ENCODE results near the gene PLEKHN1.
A peak's percentile ranks its signal among the peaks of the same experiment; 100 is the strongest.
"Not testable (repeated sequence)": the region's sequence is repeated elsewhere in the genome, so short reads cannot be mapped to it uniquely, and the experiment has no call there.

Gene PLEKHN1

GRCh38 chr1:1004780-1005697 lies 38.8 kb downstream of the PLEKHN1 start:
- H3K9me3 ChIP-seq (ENCODE audit: control insufficient read depth, low read length), result no peaks in the 10 kb centered on the region
- no peak for TF ChIP-seq CTCF (IDR thresholded peaks at IDR 0.05)
- peak overlapping the region; percentile 60 for H2AFZ ChIP-seq
- peaks cover 3% of the 10 kb centered on the region for H3K4me1 ChIP-seq
- H3K4me2 ChIP-seq (ENCODE audit: low read length), result peak overlapping the region; percentile 2
- H3K27ac ChIP-seq, result no peak overlapping the region
- H3K79me2 ChIP-seq, result no peaks in the 10 kb centered on the region
- no peaks in the 10 kb centered on the region for H3K27me3 ChIP-seq (ENCODE audit: control insufficient read depth, insufficient read depth, low read length)
- no peaks in the 10 kb centered on the region for H3K36me3 ChIP-seq (ENCODE audit: control insufficient read depth, insufficient read depth, low read length)
- H3K9ac ChIP-seq, result no peak overlapping the region
- H3K4me3 ChIP-seq (ENCODE audit: low read depth, low read length), result no peak overlapping the region

GRCh38 chr1:1005774-1006304 lies 39.6 kb downstream of the PLEKHN1 start:
- no peak overlapping the region for H3K4me3 ChIP-seq (ENCODE audit: low read depth, low read length)
- H3K27ac ChIP-seq, result no peak overlapping the region
- no peak overlapping the region for H3K4me2 ChIP-seq (ENCODE audit: low read length)
- H2AFZ ChIP-seq, result no peak overlapping the region
- no peaks in the 10 kb centered on the region for H3K36me3 ChIP-seq (ENCODE audit: control insufficient read depth, insufficient read depth, low read length)
- H3K9me3 ChIP-seq (ENCODE audit: control insufficient read depth, low read length), result no peaks in the 10 kb centered on the region
- H3K27me3 ChIP-seq (ENCODE audit: control insufficient read depth, insufficient read depth, low read length), result no peaks in the 10 kb centered on the region
- no peak for TF ChIP-seq CTCF (IDR thresholded peaks at IDR 0.05)
- H3K9ac ChIP-seq, result no peak overlapping the region
- H3K4me1 ChIP-seq, result peaks cover 3% of the 10 kb centered on the region
- no peaks in the 10 kb centered on the region for H3K79me2 ChIP-seq

GRCh38 chr1:1006305-1007159 lies 40.2 kb downstream of the PLEKHN1 start:
- Histone ChIP-seq H3K4me3 (ENCODE audit: low read depth, low read length) (no peak overlapping the region), H3K27me3 (ENCODE audit: control insufficient read depth, insufficient read depth, low read length) (no peaks in the 10 kb centered on the region), H3K4me2 (ENCODE audit: low read length) (no peak overlapping the region), H3K36me3 (ENCODE audit: control insufficient read depth, insufficient read depth, low read length) (no peaks in the 10 kb centered on the region), H2AFZ (no peak overlapping the region), H3K79me2 (no peaks in the 10 kb centered on the region), H3K9me3 (ENCODE audit: control insufficient read depth, low read length) (no peaks in the 10 kb centered on the region), H3K27ac (no peak overlapping the region), H3K4me1 (peaks cover 3% of the 10 kb centered on the region), H3K9ac (no peak overlapping the region)
- TF ChIP-seq CTCF (IDR thresholded peaks at IDR 0.05), result no peak

- H3K9me3 ChIP-seq (ENCODE audit: control insufficient read depth, low read length); H2AFZ ChIP-seq; H3K9ac ChIP-seq; H3K79me2 ChIP-seq; H3K4me2 ChIP-seq (ENCODE audit: low read length); H3K36me3 ChIP-seq (ENCODE audit: control insufficient read depth, insufficient read depth, low read length); H3K4me1 ChIP-seq; H3K4me3 ChIP-seq (ENCODE audit: low read depth, low read length); H3K27me3 ChIP-seq (ENCODE audit: control insufficient read depth, insufficient read depth, low read length); H3K27ac ChIP-seq: not testable (repeated sequence)
These were observed 43.8 kb downstream of the PLEKHN1 start for GRCh38 chr1:1010131-1010530.

GRCh38 chr1:1011396-1011949 lies 45.2 kb downstream of the PLEKHN1 start:
- no peak for TF ChIP-seq CTCF (IDR thresholded peaks at IDR 0.05)
- H3K9me3 ChIP-seq (ENCODE audit: control insufficient read depth, low read length), result no peaks in the 10 kb centered on the region

GRCh38 chr1:1012736-1013104 lies 46.4 kb downstream of the PLEKHN1 start:
- not testable (repeated sequence) for H3K4me1 ChIP-seq; H3K9me3 ChIP-seq (ENCODE audit: control insufficient read depth, low read length); H3K9ac ChIP-seq; H3K27me3 ChIP-seq (ENCODE audit: control insufficient read depth, insufficient read depth, low read length); H3K36me3 ChIP-seq (ENCODE audit: control insufficient read depth, insufficient read depth, low read length); H3K79me2 ChIP-seq
- H2AFZ ChIP-seq, result peak overlapping the region; percentile 79
- H3K27ac ChIP-seq, result peak overlapping the region; percentile 48
- H3K4me2 ChIP-seq (ENCODE audit: low read length), result peak overlapping the region; percentile 88
- H3K4me3 ChIP-seq (ENCODE audit: low read depth, low read length), result peak overlapping the region; percentile 87

More at GRCh38 chr1:1011396-1011949, 45.2 kb downstream of the PLEKHN1 start:
- no peaks in the 10 kb centered on the region for H3K36me3 ChIP-seq (ENCODE audit: control insufficient read depth, insufficient read depth, low read length)
- H3K4me1 ChIP-seq, result no peaks in the 10 kb centered on the region
- no peaks in the 10 kb centered on the region for H3K27me3 ChIP-seq (ENCODE audit: control insufficient read depth, insufficient read depth, low read length)
- no peaks in the 10 kb centered on the region for H3K79me2 ChIP-seq
- no peak overlapping the region for H2AFZ ChIP-seq
- H3K4me3 ChIP-seq (ENCODE audit: low read depth, low read length), result no peak overlapping the region
- no peak overlapping the region for H3K9ac ChIP-seq
- H3K27ac ChIP-seq, result no peak overlapping the region
- no peak overlapping the region for H3K4me2 ChIP-seq (ENCODE audit: low read length)

Data from parathyroid adenoma (tissue), 2 donors.